ENCODE measurements around the gene NELFB.

The NELFB gene

DNA sequence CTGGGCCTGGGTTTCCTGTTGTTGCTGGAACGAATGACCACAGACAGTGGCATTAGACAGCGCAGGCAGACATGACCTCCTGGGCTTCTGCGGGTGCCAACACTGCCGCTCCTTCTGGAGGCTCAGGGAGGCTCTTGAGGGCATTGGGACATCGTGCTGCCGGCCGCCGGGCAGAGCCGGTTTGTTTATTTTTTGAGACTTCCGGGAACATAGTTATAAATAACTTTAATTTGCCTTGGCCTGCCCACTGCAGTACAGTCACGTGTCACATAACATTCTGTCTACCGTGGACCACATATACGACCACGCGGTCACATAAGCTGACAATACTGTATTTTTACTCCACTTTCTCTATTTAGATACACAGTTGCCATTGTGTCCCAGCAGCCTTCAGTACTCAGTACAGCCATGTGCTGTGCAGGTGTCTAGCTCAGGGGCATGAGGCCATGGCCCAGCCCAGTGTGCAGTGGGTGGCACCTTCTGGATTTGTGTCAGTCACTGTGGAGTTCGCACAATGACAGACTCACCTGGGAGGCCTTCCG, 14.2 kb downstream of the NELFB start:
- Histone ChIP-seq H3K27ac (replicated peaks; ENCODE audit: low read length) (no peak overlapping the region), H3K79me1 (ENCODE audit: low read depth, low read length) (peaks cover 8% of the 10 kb centered on the region), H3K4me2 (ENCODE audit: insufficient read depth, low read length, poor library complexity, severe bottlenecking) (no peak overlapping the region), H2BK120ac (ENCODE audit: low read depth, low read length) (no peak overlapping the region), H4K8ac (ENCODE audit: low read depth, low read length) (no peak overlapping the region), H3K27me3 (ENCODE audit: control insufficient read depth in 3 of 3, insufficient read depth in 3 of 3, low read depth in 1 of 3, low read length in 3 of 3) (no peaks in the 10 kb centered on the region), H2BK5ac (ENCODE audit: low read length) (no peak overlapping the region), H3K18ac (ENCODE audit: low read length) (no peak overlapping the region), H3K4me1 (ENCODE audit: control insufficient read depth in 2 of 2, insufficient read depth in 1 of 2, low read depth in 1 of 2, low read length in 2 of 2) (no peaks in the 10 kb centered on the region), H3K4ac (ENCODE audit: low read length) (no peak overlapping the region), H2BK12ac (ENCODE audit: low read length) (no peak overlapping the region), H3K14ac (ENCODE audit: low read length) (no peak overlapping the region), H3K9ac (ENCODE audit: low read depth, low read length, poor library complexity) (no peak overlapping the region), H2AK5ac (ENCODE audit: low read depth, low read length) (no peak overlapping the region), H3K4me3 (ENCODE audit: low read length in 2 of 2) (no peak overlapping the region), H2AFZ (ENCODE audit: low read length) (no peak overlapping the region), H3K36me3 (replicated peaks in 1 of 2; ENCODE audit: control insufficient read depth in 2 of 2, insufficient read depth in 2 of 2, low read length in 2 of 2) (peaks cover 41 to 89% of the 10 kb centered on the region in 2 donors), H3K9me3 (replicated peaks in 1 of 2; ENCODE audit: control insufficient read depth in 2 of 2, insufficient read depth in 1 of 2, low read depth in 1 of 2, low read length in 2 of 2) (no peaks in the 10 kb centered on the region), H2BK15ac (ENCODE audit: low read length) (no peak overlapping the region), H3K23ac (ENCODE audit: low read depth, low read length, poor library complexity) (no peak overlapping the region), H4K91ac (ENCODE audit: low read depth, low read length, poor library complexity) (no peak overlapping the region)
- WGBS, 2 donors (ENCODE audit: extremely low coverage in 2 of 2, insufficient read length in 2 of 2, insufficient replicate concordance in 1 of 2): no CpG with 5 or more reads among the region's 17 CpGs
- no peak for DNase-seq (ENCODE audit: low spot score)

GRCh38 chr9:137270929-137271695, 16.0 kb downstream of the NELFB start:
- H2AK5ac ChIP-seq (ENCODE audit: low read depth, low read length): no peak overlapping the region
- no CpG with 5 or more reads among the region's 32 CpGs for WGBS, 2 donors (ENCODE audit: extremely low coverage in 2 of 2, insufficient read length in 2 of 2, insufficient replicate concordance in 1 of 2)
- H3K36me3 ChIP-seq (replicated peaks in 1 of 2; ENCODE audit: control insufficient read depth in 2 of 2, insufficient read depth in 2 of 2, low read length in 2 of 2): peaks cover 34 to 72% of the 10 kb centered on the region in 2 donors
- peaks cover 0 to 3% of the 10 kb centered on the region in 2 donors for H3K4me1 ChIP-seq (ENCODE audit: control insufficient read depth in 2 of 2, insufficient read depth in 1 of 2, low read depth in 1 of 2, low read length in 2 of 2)
- H3K79me1 ChIP-seq (ENCODE audit: low read depth, low read length): peaks cover 5% of the 10 kb centered on the region
- peak overlapping the region; percentile 73 for H3K23ac ChIP-seq (ENCODE audit: low read depth, low read length, poor library complexity)
- no peak overlapping the region for H3K18ac ChIP-seq (ENCODE audit: low read length)
- no peak overlapping the region for H2AFZ ChIP-seq (ENCODE audit: low read length)
- H3K14ac ChIP-seq (ENCODE audit: low read length): no peak overlapping the region
- no peak overlapping the region for H2BK120ac ChIP-seq (ENCODE audit: low read depth, low read length)
- H3K4ac ChIP-seq (ENCODE audit: low read length): no peak overlapping the region
- no peak overlapping the region for H3K27ac ChIP-seq (replicated peaks; ENCODE audit: low read length)
- H4K8ac ChIP-seq (ENCODE audit: low read depth, low read length): no peak overlapping the region
- H2BK15ac ChIP-seq (ENCODE audit: low read length): no peak overlapping the region
- no peak overlapping the region for H2BK5ac ChIP-seq (ENCODE audit: low read length)
- H2BK12ac ChIP-seq (ENCODE audit: low read length): no peak overlapping the region
- H3K9me3 ChIP-seq (replicated peaks in 1 of 2; ENCODE audit: control insufficient read depth in 2 of 2, insufficient read depth in 1 of 2, low read depth in 1 of 2, low read length in 2 of 2): no peaks in the 10 kb centered on the region
- no peak overlapping the region for H3K4me2 ChIP-seq (ENCODE audit: insufficient read depth, low read length, poor library complexity, severe bottlenecking)
- no peaks in the 10 kb centered on the region for H3K27me3 ChIP-seq (ENCODE audit: control insufficient read depth in 3 of 3, insufficient read depth in 3 of 3, low read depth in 1 of 3, low read length in 3 of 3)
- no peak overlapping the region for H4K91ac ChIP-seq (ENCODE audit: low read depth, low read length, poor library complexity)
- no peak overlapping the region for H3K4me3 ChIP-seq (ENCODE audit: low read length in 2 of 2)
- no peak overlapping the region for H3K9ac ChIP-seq (ENCODE audit: low read depth, low read length, poor library complexity)
- no peak for DNase-seq (ENCODE audit: low spot score)

- H3K27ac ChIP-seq (replicated peaks; ENCODE audit: low read length): no peak overlapping the region
- no peak overlapping the region for H3K14ac ChIP-seq (ENCODE audit: low read length)
- H3K79me1 ChIP-seq (ENCODE audit: low read depth, low read length): peaks cover 4% of the 10 kb centered on the region
- H2BK5ac ChIP-seq (ENCODE audit: low read length): no peak overlapping the region
- no peak overlapping the region for H2BK12ac ChIP-seq (ENCODE audit: low read length)
- H2AFZ ChIP-seq (ENCODE audit: low read length): no peak overlapping the region
- peaks cover 31 to 66% of the 10 kb centered on the region in 2 donors for H3K36me3 ChIP-seq (replicated peaks in 1 of 2; ENCODE audit: control insufficient read depth in 2 of 2, insufficient read depth in 2 of 2, low read length in 2 of 2)
- no peak overlapping the region for H2AK5ac ChIP-seq (ENCODE audit: low read depth, low read length)
- no peak overlapping the region for H3K18ac ChIP-seq (ENCODE audit: low read length)
- DNase-seq (ENCODE audit: low spot score): no peak
- peaks cover 2 to 7% of the 10 kb centered on the region in 2 donors for H3K4me1 ChIP-seq (ENCODE audit: control insufficient read depth in 2 of 2, insufficient read depth in 1 of 2, low read depth in 1 of 2, low read length in 2 of 2)
- H2BK120ac ChIP-seq (ENCODE audit: low read depth, low read length): no peak overlapping the region
- no peak overlapping the region for H3K23ac ChIP-seq (ENCODE audit: low read depth, low read length, poor library complexity)
- WGBS, 2 donors (ENCODE audit: extremely low coverage in 2 of 2, insufficient read length in 2 of 2, insufficient replicate concordance in 1 of 2): no CpG with 5 or more reads among the region's 3 CpGs
- no peak overlapping the region for H3K4ac ChIP-seq (ENCODE audit: low read length)
- H3K9me3 ChIP-seq (replicated peaks in 1 of 2; ENCODE audit: control insufficient read depth in 2 of 2, insufficient read depth in 1 of 2, low read depth in 1 of 2, low read length in 2 of 2): no peaks in the 10 kb centered on the region
- no peak overlapping the region for H3K9ac ChIP-seq (ENCODE audit: low read depth, low read length, poor library complexity)
- no peaks in the 10 kb centered on the region for H3K27me3 ChIP-seq (ENCODE audit: control insufficient read depth in 3 of 3, insufficient read depth in 3 of 3, low read depth in 1 of 3, low read length in 3 of 3)
- no peak overlapping the region for H2BK15ac ChIP-seq (ENCODE audit: low read length)
- H4K8ac ChIP-seq (ENCODE audit: low read depth, low read length): no peak overlapping the region
- no peak overlapping the region for H3K4me3 ChIP-seq (ENCODE audit: low read length in 2 of 2)
- no peak overlapping the region for H4K91ac ChIP-seq (ENCODE audit: low read depth, low read length, poor library complexity)
- peak overlapping the region; percentile 11 for H3K4me2 ChIP-seq (ENCODE audit: insufficient read depth, low read length, poor library complexity, severe bottlenecking)
These were observed 16.6 kb downstream of the NELFB start for GRCh38 chr9:137271696-137272076.

DNA sequence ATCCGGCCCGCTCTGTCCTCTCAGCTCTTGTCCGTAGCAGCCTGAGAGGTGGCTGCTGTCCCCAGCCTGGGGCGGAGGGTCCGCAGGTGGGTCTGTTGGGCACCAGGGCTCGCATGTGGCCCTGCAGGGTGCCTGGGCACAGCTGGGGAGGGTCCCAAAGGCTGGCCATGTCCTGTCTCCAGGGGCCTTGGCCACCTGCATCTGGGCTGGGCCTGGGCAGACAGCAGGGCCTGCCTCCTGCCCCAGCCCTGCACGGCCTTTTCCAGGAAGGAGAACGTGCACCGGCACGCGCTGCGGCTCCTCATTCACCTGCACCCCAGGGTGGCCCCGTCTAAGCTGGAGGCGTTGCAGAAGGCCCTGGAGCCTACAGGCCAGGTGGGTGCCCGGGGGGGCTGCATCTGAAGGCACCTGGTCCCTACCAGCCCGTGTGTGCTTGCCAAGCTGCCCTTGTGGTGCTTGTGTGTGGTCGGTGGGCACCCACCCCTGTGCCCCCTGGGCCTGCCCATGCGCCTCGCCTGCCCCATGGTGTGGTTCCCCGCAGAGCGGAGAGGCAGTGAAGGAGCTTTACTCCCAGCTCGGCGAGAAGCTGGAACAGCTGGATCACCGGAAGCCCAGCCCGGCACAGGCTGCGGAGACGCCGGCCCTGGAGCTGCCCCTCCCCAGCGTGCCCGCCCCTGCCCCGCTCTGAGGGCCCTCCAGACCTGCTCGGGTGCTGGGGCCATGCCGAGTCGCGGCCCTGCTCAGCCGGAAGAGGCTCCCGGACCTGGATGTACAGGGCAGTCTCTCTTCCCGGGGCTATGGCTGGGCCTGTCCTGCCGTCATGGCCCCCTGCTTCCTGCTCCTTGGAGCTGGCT, 17.3 kb downstream of the NELFB start:
- no peak overlapping the region for H2AFZ ChIP-seq (ENCODE audit: low read length)
- H3K23ac ChIP-seq (ENCODE audit: low read depth, low read length, poor library complexity): peak overlapping the region; percentile 80
- H2AK5ac ChIP-seq (ENCODE audit: low read depth, low read length): no peak overlapping the region
- no peak overlapping the region for H3K18ac ChIP-seq (ENCODE audit: low read length)
- H4K91ac ChIP-seq (ENCODE audit: low read depth, low read length, poor library complexity): no peak overlapping the region
- H3K9me3 ChIP-seq (replicated peaks in 1 of 2; ENCODE audit: control insufficient read depth in 2 of 2, insufficient read depth in 1 of 2, low read depth in 1 of 2, low read length in 2 of 2): no peaks in the 10 kb centered on the region
- no peak overlapping the region for H4K8ac ChIP-seq (ENCODE audit: low read depth, low read length)
- H3K79me1 ChIP-seq (ENCODE audit: low read depth, low read length): peaks cover 4% of the 10 kb centered on the region
- no CpG with 5 or more reads among the region's 39 CpGs for WGBS, 2 donors (ENCODE audit: extremely low coverage in 2 of 2, insufficient read length in 2 of 2, insufficient replicate concordance in 1 of 2)
- H2BK12ac ChIP-seq (ENCODE audit: low read length): no peak overlapping the region
- H3K4me1 ChIP-seq (ENCODE audit: control insufficient read depth in 2 of 2, insufficient read depth in 1 of 2, low read depth in 1 of 2, low read length in 2 of 2): peaks cover 10 to 14% of the 10 kb centered on the region in 2 donors
- H2BK15ac ChIP-seq (ENCODE audit: low read length): no peak overlapping the region
- no peak overlapping the region for H2BK120ac ChIP-seq (ENCODE audit: low read depth, low read length)
- H3K9ac ChIP-seq (ENCODE audit: low read depth, low read length, poor library complexity): peak overlapping the region; percentile 63
- H3K14ac ChIP-seq (ENCODE audit: low read length): no peak overlapping the region
- peak overlapping the region; percentile 71 for H2BK5ac ChIP-seq (ENCODE audit: low read length)
- H3K27ac ChIP-seq (replicated peaks; ENCODE audit: low read length): peak overlapping the region; percentile 14
- no peak overlapping the region for H3K4me2 ChIP-seq (ENCODE audit: insufficient read depth, low read length, poor library complexity, severe bottlenecking)
- no peak for DNase-seq (ENCODE audit: low spot score)
- no peak overlapping the region for H3K4ac ChIP-seq (ENCODE audit: low read length)
- H3K36me3 ChIP-seq (replicated peaks in 1 of 2; ENCODE audit: control insufficient read depth in 2 of 2, insufficient read depth in 2 of 2, low read length in 2 of 2): peaks cover 26 to 59% of the 10 kb centered on the region in 2 donors
- peak overlapping the region in 1 of 2 donors; percentile 18 for H3K4me3 ChIP-seq (ENCODE audit: low read length in 2 of 2)
- H3K27me3 ChIP-seq (ENCODE audit: control insufficient read depth in 3 of 3, insufficient read depth in 3 of 3, low read depth in 1 of 3, low read length in 3 of 3): no peaks in the 10 kb centered on the region

All from neuronal stem cell (in vitro differentiated cells).